Muscle of arm (tissue), 12 donors: Measurements from ENCODE around the gene LAMC1. TPM values are rescaled to one million over a fixed set of nuclear protein-coding genes. Genes with fewer than 3 reads are reported as not detected.
A peak's percentile ranks its signal among the peaks of the same experiment; 100 is the strongest.
"Not testable (repeated sequence)": the region's sequence is repeated elsewhere in the genome, so short reads cannot be mapped to it uniquely, and the experiment has no call there.

ENCODE experiments used
- DNase-seq: peaks from one replicate; pipeline ENCODE4 v3.0.0-alpha.2; 2013
- polyA plus RNA-seq, 12 donors: library from polyadenylated mRNA; unstranded; fragments of 120-200 nt; gene quantifications; one replicate each; pipeline ENCODE4 v1.2.1, GENCODE V29; 2013; ENCODE audit not compliant: insufficient read length in 12 of 12

The LAMC1 gene
- polyA plus RNA-seq, 12 donors: 105 to 460 (median 317) TPM

DNA sequence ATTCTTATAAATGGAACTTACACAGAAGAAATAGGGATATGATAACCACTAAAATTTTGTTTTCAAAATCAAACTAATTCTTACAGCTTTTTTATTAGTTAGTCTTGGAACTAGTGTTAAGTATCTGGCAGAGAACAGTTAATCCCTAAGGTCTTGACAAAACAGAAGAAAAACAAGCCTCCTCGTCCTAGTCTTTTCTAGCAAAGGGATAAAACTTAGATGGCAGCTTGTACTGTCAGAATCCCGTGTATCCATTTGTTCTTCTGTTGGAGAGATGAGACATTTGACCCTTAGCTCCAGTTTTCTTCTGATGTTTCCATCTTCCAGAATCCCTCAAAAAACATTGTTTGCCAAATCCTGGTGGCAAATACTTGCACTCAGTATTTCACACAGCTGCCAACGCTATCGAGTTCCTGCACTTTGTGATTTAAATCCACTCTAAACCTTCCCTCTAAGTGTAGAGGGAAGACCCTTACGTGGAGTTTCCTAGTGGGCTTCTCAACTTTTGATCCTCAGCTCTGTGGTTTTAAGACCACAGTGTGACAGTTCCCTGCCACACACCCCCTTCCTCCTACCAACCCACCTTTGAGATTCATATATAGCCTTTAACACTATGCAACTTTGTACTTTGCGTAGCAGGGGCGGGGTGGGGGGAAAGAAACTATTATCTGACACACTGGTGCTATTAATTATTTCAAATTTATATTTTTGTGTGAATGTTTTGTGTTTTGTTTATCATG is 120.5 kb downstream of the LAMC1 start:
- no peak for DNase-seq

DNA sequence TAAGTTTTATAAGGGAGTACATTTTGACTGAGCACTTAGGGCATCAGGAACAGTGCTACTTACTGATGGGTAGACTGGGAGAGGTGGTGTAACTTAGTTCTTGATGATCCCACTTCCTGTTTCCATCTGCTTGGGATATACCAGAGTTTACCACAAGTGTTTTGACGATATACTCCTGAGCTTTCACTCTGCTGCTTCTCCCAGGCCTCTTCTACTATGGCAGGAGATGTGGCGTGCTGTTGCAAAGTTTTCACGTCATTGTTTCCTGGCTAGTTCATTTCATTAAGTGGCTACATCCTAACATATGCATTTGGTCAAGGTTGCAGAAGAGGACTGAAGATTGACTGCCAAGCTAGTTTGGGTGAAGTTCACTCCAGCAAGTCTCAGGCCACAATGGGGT is 121.5 kb downstream of the LAMC1 start:
- no peak for DNase-seq

DNA sequence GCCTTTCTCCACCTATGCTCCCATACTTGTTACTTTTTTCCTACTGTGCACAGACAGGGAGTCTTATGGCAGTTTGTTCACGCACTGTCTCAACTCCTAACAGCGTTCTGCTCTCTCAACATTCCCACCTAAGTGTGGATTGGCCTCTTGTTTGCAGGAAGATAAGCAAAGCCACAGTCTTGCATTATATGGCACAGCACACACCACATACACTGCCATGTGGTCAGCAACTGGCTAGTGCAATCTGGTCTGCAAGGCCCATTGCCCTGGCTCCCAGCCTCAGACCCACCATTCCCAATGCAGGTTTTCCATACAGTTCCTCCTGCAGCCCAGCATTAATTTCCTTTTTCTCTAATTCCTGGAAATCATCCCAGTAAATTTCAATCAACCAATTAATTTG is 124.5 kb downstream of the LAMC1 start:
- no peak for DNase-seq

DNA sequence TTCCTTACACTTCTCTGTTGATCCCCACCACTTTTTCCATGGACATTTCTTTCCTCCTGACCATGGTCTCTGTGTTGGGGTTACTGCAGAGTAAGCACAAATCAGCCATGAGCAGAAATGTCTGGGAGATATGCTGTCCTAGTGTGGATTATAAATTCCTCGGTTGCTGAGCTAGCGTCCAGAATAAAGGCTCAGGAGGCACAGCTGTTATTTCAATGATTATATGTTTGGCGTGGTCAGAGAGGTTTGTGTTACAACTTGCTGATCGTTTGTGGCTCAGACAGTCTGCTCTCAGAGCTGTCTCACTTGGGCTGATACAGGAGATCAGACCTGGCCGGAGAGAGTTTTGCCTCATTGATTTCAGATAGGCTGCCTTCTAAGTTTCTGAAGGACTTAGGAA is 125.4 kb downstream of the LAMC1 start:
- DNase-seq: peak; percentile 64

DNA sequence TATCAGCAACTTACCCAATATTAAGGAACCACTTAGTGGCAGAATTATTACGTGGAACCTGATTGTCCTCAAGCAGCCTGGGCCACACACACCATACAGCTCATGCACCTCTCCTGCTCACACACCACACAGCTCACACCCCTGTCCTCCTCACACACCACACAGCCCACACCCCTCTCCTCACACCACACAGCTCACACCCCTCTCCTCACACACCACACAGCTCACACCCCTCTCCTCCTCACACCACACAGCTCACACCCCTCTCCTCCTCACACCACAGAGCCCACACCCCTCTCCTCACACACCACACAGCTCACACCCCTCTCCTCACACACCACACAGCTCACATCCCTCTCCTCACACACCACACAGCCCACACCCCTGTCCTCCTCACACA is 126.1 kb downstream of the LAMC1 start:
- no peak for DNase-seq

DNA sequence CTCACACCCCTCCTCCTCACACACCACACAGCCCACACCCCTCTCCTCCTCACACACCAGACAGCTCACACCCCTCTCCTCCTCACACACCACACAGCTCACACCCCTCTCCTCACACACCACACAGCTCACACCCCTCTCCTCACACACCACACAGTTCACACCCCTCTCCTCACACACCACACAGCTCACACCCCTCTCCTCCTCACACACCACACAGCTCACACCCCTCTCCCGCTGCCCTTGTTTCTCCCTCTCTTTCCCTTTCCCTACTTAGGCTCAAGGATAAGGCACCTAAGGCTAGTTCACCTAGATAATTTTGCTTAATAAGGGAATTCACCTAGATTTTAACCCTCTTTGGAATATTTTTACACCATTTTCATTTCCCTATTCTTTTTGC is 126.8 kb downstream of the LAMC1 start:
- DNase-seq: not testable (repeated sequence)

DNA sequence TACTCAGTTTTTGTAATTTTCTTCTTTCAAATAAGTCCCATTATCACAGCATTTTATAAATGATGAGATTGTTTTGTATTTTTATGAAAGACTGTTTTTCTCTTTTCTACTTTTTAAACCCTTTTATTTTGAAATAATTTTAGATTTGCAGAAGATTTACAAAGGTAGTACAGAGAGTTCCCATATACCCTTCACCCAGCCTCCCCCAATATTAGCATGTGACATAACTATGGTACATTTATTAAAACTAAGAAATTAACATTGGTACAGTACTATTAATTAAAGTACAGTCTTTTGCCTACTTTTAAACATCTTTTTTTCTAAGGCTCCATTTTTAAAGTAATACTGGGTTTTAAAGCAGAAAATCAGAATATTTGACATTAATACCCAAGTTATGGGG is 127.2 kb downstream of the LAMC1 start:
- no peak for DNase-seq

DNA sequence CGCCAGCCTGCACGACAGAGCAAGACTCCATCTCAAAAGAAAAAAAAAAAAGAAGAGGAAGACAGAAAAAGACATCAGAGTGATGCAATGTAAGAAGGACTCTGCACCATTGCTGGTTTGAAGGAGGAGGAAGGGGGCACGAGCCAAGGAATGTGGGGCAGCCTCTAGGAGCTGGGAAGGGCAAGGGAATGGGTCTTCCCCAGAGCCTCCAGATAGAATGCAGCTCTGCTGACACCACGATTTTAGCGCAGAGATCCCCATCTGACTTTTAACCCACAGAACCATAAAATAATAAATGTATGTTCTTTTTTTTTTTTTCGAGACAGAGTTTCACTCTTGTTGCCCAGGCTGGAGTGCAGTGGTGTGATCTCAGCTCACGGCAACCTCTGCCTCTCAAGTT is 129.0 kb downstream of the LAMC1 start:
- DNase-seq: no peak

DNA sequence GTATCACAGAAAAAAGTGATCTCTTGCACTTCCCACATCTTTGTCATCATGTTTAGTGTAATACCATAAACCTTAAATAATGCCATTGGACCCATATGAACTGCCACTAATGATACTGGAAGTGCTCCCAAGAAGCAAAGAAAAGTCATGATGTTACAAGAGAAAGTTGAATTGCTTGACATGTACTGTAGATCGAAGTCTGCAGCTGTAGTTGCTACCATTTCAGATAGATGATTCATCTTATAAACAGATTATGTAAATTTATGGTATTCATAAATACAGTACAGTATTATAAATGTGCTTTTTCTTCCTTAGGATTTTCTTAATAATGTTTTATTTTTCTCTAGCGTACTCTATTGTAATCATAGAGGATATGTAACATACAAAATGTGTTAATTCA is 132.7 kb downstream of the LAMC1 start:
- no peak for DNase-seq

DNA sequence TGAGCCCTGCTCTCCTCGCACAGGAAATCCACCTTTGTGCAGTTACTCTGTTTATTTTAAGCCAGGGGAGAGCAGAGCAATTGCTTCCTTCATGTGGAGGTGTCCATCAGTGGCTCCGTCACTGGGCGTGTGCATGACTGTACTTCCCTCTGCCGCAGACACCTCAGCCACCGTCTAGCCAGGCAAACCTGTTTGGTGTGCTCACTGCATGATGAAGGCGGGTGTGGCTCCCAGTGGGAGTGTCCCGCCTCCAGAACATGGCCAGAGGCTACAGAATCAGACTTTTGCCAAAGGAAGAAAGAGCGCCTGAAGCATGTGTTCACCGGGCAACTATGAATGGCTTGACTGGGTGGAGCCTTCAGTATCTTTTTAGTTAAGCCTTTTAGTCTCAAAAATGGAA is 136.7 kb downstream of the LAMC1 start:
- DNase-seq: no peak

DNA sequence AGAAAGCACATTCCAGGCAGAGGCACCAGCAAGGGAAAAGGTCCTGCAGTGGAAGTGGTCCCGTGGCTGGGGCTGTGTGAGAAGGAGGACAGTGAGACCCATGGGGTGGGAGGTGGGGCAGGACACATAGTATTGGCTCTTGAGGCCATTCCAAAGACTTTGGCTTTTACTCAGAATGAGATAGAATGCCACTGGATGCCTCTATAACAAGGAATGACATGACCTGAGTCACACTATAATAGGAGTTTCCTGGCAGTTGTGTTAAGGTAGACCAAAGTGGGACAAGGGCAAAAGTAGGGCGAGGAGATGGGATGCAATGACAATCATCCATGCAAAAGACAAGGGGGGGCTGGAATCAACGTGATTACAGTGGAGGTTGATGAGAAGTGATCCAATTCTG is 138.2 kb downstream of the LAMC1 start:
- no peak for DNase-seq

DNA sequence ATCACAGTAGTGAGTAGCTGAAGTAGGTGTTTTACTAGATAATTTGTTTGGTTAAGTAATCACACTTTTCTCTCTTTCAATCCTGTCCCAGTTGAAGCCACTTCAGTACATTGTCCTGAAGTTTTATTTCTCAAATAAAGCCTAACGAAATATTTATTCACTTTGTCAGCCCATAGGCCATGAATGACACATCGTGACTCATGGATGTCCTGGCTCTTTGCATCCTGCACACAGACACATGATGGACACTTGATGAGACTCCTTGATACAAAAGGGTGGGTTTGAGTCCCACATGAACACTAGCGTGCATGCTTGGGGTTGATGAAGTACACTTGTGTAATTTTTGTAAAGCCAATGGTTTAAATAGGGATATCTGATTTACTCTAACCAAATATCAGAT is 140.1 kb downstream of the LAMC1 start:
- DNase-seq: no peak

DNA sequence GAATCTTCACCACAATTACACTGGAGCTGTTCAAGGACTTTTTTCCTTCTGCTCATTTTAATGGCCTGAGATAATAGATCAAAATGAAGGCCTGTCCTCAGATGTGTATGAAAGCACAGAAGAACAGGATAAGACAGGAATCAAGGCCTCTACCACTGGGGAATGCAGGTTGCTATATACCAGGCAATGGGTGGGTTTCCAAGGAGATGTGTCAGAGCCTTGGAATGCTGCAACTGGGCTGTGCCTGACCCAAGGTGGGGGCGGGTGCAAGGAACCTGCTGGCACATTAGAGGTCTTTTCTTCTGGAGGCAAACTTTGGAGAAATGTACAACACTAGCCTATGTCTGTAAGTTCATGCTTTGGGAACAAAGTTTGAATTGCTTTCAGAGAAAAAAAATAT is 141.1 kb downstream of the LAMC1 start:
- no peak for DNase-seq

DNA sequence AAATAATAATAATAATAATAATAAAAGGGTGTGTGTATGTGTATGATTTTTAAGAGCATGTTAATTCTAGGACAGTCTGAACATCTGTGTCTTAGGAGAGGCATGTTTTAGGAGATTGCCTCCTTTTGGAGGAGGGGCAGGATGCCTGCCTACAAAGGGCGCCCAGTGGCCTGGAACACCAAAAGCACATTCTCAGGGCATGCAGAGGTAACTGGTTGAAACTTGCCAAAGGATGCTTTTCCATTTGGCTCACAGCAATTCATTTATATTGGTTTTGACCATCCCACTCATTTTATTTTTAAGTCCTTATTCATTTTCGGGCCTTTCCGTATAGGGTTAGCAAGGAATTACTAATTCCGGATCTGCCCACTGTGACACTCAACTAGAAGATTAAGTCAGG is 141.7 kb downstream of the LAMC1 start:
- DNase-seq: no peak

DNA sequence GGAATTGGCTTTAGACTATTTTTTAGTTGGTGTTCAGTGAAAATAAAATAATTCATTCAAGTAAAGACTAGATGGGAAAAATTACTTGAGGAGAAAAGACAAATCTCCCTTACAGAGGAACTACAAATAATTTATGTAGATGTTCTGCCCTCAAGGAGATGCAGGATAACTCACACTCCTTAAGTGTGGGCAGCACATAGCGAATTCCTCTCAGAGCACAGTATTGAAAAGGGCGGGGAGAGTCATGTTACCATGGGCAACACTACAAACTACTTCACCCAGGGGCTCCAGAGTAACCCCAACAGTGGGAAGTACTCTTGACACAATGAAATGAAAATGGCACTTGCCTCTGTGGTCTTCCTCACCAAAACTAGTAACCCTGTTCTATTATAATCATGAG is 142.2 kb downstream of the LAMC1 start:
- no peak for DNase-seq

DNA sequence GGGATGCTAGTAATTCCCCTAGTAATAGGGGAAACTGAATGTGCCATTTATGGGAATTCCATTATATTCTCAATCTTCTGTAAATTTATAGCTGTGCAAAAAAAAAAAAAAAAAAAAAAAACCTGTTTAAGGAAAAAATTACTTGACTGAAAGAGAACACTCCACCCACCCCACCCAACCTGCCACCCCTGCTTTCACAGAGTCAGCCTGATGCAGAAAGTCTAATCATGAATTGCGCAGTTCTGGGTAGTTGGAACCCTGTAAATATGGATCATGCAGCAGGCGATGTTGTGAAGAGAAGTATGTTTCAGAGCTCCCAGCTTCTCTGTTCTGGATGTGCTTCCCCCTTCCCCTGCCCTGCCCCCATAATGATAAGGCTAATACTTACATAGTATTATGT is 143.2 kb downstream of the LAMC1 start:
- no peak for DNase-seq

DNA sequence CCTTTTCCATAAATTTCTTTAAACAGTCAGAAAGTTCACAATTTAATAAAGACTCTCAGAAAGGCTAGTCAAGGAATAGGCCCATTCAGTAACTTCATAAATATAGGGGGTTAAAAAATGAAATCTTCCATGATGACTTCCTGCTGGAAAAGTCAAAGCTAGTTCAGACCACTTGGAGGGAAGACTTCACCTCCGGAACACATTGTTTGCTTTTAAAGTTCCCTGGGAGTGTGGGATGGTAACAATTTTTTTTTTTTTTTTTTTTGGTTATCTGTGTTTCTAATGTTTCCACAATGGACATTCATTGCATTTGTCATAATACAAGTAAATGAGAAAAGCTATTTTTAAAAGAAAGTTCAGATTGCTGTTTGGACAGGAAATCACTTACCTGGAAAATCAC is 144.5 kb downstream of the LAMC1 start:
- no peak for DNase-seq

DNA sequence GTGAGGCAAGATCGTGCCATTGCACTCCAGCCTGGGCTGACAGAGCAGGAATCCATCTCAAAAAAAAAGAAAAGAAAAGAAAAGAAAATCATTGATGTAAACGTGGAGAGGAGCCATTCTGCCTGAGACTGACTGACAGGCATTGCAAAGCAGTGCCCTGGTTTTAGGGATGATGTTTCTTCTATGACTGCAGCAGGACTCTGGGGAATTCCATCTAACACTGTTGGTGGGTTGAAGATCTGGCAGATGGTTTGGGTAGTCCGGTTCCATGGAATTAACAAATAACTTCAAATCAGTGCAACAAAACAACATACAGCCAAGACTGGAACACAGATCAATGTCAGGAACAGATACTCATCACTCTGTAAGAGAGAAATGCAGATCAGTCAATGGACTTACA is 145.1 kb downstream of the LAMC1 start:
- DNase-seq: no peak

DNA sequence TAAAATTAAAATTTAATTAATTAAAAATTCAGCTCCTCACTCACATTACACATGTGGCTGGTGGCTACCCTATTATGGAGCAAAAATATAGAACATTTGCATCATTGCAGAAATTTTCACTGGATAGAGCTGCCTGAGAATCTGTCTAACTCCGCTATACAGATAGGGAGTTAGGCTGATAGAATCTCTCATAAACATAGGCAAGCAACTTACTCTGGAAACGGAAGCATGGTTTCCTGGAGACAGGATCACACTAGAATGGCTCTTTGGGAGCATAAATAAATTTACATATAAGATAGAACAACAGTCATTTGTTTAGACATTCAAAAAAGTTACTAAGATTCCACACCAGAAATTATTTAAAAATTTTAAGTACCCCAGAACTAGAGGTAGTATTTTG is 150.6 kb downstream of the LAMC1 start:
- DNase-seq: no peak

DNA sequence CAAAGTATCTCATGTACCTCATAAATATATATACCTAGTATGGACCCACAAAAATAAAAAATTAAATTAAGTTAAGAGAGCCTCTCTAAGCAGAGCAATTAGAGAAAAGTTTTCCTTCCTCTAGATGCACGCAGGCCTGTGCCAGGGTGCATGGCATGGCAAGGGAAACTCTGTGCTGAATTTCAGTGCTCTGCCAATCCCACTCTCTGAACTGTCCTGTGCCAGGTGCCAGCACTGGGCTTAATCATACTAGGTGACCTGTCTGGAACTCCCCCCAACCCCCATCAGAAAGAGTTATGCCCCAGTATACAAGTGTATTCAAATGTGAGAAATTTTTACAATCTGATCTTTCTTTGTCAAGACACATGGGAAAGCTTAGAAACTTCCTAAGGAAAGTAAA is 152.4 kb downstream of the LAMC1 start:
- no peak for DNase-seq

DNA sequence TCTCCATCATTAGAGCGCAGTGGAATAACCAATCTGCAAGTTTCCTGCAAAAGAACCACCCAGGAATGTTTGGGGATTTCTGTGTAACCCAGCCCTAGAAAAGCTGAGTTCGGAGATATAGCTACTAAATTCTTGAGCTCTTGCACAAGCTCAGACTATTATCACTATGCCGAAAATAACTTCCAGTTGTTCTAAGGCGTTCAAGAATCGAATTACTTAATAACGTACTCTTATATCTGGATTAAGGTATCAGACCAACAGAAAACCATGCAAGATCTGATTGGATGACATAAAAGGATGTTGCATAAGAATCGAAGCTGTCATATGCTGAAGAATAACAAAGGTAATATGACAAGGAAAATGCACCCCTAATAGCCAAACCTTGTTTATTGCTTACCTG is 155.3 kb downstream of the LAMC1 start:
- no peak for DNase-seq

DNA sequence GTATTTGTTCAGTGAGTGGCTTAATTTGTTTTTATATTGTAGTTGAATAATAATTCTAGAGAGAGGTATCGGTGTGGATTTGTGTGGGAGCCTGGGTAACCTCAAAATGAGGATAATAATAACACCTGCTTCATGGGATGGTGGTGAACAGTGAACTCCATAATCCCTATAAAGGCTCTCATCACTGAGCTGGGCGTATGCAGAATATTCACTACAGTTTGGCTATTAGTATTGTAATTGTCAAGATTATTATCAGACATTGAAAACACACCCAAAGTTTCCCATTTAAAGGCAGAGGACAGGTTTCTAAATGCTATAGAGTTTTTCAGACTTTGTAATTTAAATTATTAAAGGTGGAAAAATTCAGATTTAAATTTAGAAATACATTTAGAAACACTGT is 155.8 kb downstream of the LAMC1 start:
- no peak for DNase-seq

DNA sequence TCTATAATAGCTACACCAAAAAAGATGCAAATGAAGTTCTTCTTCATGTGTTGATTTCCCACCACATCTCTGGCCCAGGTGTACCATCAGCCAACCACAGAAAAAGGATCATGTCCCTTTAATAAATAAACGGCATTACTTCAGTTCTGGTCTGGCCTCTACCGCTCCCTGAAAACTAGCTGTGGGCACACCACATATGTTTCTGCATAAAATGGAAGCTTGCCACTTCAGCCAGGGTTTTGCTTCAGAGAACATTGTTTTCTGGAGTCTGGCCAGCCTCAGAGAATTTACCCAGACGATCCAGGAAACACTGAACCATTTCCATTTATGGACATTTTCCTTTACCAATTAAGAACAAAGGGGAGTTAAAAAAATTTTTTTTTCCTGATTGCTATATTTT is 157.0 kb downstream of the LAMC1 start:
- DNase-seq: peak; percentile 76

DNA sequence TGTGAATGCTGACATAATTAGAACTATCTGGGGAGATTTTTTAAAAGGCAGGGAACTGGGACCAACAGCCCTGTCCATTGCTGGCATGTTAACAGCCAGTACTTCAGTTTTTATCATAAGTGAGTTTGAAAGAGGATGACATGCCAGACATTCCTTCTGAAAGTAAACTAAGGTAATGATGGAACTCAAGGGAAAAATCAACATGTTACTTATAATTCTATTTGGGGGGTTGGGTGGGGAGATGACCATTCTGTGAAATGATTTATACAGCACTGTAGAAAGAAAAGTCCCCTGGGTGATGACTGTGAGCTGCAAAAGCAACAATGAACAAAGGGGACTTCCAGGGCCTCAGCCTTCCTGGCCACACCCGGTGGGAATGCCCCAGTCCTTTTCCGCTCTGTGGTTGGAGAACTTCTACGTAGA is 157.4 kb downstream of the LAMC1 start:
- DNase-seq: peak; percentile 56
